ENCODE data around the gene DLST. TPM values are rescaled to one million over a fixed set of nuclear protein-coding genes. Genes with fewer than 3 reads are reported as not detected.
A peak's percentile ranks its signal among the peaks of the same experiment; 100 is the strongest.

The DLST gene
- total and polyA plus RNA-seq, 9 donors: 41.0 to 100 (median 68.6) TPM

DNA sequence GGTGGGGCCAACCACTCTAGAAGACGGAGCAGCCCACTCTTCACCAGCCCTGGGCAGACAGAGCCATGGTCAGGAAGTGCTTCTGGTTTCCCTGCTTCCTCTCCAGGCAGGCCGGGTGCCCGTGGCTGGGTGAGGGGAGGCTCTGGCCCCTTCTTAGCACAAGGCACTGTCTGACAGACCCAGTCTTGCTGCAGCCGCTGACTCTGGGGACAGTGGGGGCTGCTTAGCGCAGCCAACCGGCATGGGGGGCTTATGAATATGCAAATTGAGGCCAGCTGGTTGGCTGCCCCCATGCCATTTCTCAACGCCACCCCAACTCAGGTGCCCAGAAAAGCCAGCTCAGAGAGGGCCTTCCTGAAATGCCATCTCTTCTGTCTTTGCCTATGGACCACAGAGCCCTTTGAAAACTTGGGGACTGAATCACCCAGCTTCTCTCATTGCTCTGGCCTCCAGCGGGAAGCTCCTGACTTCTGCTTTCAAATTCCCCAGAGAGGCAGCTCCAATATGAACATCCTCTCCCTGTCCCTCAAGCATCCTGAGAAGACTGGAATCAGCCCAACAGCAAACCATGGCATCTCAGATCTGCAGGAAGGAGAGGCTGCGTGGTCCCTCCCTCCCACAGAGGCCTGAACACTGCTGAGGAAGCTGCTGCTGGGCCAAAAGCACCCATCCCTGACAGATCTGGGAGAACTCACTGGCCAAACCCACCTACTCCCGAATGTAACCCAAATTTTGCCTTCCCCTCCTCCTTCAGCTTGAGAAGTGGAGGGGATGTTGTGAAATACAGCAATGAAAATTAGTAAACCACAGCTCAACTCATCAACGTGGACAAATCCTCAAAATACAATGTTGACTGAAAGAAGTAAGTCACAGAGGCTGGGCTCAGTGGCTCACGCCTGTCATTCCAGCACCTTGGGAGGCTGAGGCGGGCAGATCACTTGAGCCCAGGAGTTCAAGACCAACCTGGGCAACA lies 5.5 kb upstream of the DLST start, which contains the start of gene PROX2:
TSS of gene PROX2 (minus strand) at position 205 of the 973 bp plus-strand sequence. CDS start 12,311 bp downstream, outside the sequence.
- intact Hi-C loops (cut with DNase I): no loop called here
- no peak for DNase-seq
- TF ChIP-seq EP300 (IDR thresholded peaks at IDR 0.05) (no peak), CTCF (IDR thresholded peaks at IDR 0.05) (no peak), POLR2A (IDR thresholded peaks at IDR 0.05) (no peak)
- no peaks in the 10 kb centered on the region for H3K27me3 ChIP-seq
- H3K4me3 ChIP-seq: no peak within 1 kb of the TSS
- no peaks in the 10 kb centered on the region for H3K9me3 ChIP-seq
- no peak within 1 kb of the TSS for H3K27ac ChIP-seq
- 52 to 63% (median 61%) methylated on average over 13 of the region's 13 CpGs for WGBS, 3 donors
- no peaks in the 10 kb centered on the region for H3K36me3 ChIP-seq
- H3K4me1 ChIP-seq (ENCODE audit: insufficient read depth): peaks cover 1% of the 10 kb centered on the region

DNA sequence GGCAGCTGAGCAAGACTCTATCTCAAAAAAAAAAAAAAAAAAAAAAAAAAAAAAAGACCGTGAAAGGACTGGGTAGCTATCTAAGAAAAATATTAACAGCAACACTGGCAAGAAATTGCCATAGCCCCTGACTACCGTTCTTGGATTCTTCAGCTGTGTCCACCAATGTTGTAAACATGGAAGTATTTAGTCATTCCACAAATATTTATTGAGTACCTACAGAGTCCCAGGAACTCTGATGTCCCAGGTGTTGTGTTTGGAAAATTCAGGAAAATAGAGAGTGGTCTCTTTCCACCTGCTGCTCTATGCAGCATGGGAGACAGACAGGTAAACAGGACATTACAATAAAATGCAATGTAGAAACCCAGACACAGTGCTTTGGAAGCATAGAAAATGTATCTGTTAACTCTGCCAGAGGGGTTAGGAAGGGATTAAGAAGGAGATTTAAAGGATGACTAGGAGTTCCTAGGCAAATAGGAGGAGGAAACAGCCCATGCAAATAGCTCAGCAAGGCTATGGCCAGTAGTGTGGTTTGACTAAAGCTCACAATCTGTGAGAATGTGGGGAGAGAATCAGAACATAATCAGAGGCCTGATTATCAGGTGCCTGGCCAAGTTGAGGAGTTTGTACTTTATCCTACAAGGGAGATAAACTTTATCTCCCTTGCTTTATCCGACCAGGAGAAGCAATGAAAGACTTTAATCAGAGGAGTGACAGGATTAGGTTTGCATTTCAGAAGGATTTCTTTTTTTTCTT lies 2.1 kb upstream of the DLST start:
- DNase-seq: no peak
- Histone ChIP-seq H3K4me1 (ENCODE audit: insufficient read depth) (peaks cover 8% of the 10 kb centered on the region), H3K9me3 (no peaks in the 10 kb centered on the region), H3K27ac (no peak overlapping the region), H3K27me3 (no peaks in the 10 kb centered on the region), H3K36me3 (no peaks in the 10 kb centered on the region), H3K4me3 (no peak overlapping the region)
- intact Hi-C loops (cut with DNase I): no loop called here
- TF ChIP-seq POLR2A (IDR thresholded peaks at IDR 0.05): no peak
- no peak for TF ChIP-seq CTCF (IDR thresholded peaks at IDR 0.05)
- TF ChIP-seq EP300 (IDR thresholded peaks at IDR 0.05): no peak
- 47 to 58% (median 50%) methylated on average over 3 of the region's 3 CpGs for WGBS, 3 donors

GRCh38 chr14:74882103-74882920 lies 596 bp downstream of the DLST start:
- Histone ChIP-seq H3K4me3 (peak overlapping the region; percentile 100), H3K27ac (peak overlapping the region; percentile 78 to 83), H3K4me1 (ENCODE audit: insufficient read depth) (peaks cover 12% of the 10 kb centered on the region), H3K36me3 (no peaks in the 10 kb centered on the region), H3K9me3 (no peaks in the 10 kb centered on the region), H3K27me3 (no peaks in the 10 kb centered on the region)
- intact Hi-C loops (cut with DNase I): no loop called here
- TF ChIP-seq EP300 (IDR thresholded peaks at IDR 0.05) (no peak), POLR2A (IDR thresholded peaks at IDR 0.05) (no peak), CTCF (IDR thresholded peaks at IDR 0.05) (no peak)
- WGBS, 3 donors: 0 to 1% (median 1%) methylated on average over 26 to 49 of the region's 49 CpGs
- peak in 2 of 5 donors; percentile 42 to 43 for DNase-seq

DNA sequence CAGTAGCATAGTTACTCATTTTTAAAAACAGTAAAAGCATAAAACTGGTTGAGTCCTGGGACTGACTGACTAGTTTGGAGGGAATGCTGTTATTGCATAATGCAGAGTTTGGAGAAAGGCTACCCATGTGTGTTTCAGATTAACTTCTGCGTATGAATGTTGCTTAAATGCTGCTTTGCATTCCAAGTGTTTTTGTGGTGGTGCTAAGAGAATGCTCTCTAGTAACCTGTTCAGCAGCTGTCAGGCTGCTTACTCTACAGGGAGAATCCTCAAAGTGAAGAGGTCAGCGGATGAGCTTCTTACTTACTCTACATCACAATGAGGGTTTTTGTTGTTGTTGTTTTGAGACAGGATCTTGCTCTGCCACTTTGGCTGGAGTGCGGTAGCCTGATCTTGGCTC lies 4.3 kb downstream of the DLST start:
- no peak for DNase-seq
- peaks cover 12% of the 10 kb centered on the region for H3K4me1 ChIP-seq (ENCODE audit: insufficient read depth)
- no peaks in the 10 kb centered on the region for H3K27me3 ChIP-seq
- H3K9me3 ChIP-seq: no peaks in the 10 kb centered on the region
- no peak overlapping the region for H3K4me3 ChIP-seq
- WGBS, 3 donors: 31 to 61% (median 52%) methylated on average over 3 of the region's 3 CpGs
- TF ChIP-seq EP300 (IDR thresholded peaks at IDR 0.05): no peak
- no peak for TF ChIP-seq CTCF (IDR thresholded peaks at IDR 0.05)
- no peak for TF ChIP-seq POLR2A (IDR thresholded peaks at IDR 0.05)
- no peaks in the 10 kb centered on the region for H3K36me3 ChIP-seq
- intact Hi-C loops (cut with DNase I): no loop called here
- no peak overlapping the region for H3K27ac ChIP-seq
